ENCODE measurements around the gene KCNB1. TPM values are rescaled to one million over a fixed set of nuclear protein-coding genes. Genes with fewer than 3 reads are reported as not detected.

Gene KCNB1
- total RNA-seq, 1 experiment from 2014 or later, result 0.04 TPM

- peaks cover 50% of the 10 kb centered on the region for H3K27me3 ChIP-seq (ENCODE audit: insufficient read depth, low read depth)
- H3K27ac ChIP-seq, result no peak overlapping the region
- no peak overlapping the region for H3K4me3 ChIP-seq
- no peak for DNase-seq
- TF ChIP-seq EZH2 (IDR thresholded peaks at IDR 0.05; ENCODE audit: low read depth), result no peak
- H3F3A ChIP-seq (ENCODE audit: insufficient read depth, low read depth), result no peaks in the 10 kb centered on the region; the same call in 1 of the 2 replicates
- ChIA-PET CTCF (no interaction called here), POLR2A (ENCODE audit: unreplicated experiment) (no interaction called here)
- H3K9me2 ChIP-seq (ENCODE audit: insufficient read depth), result no peaks in the 10 kb centered on the region
- H4K20me1 ChIP-seq (ENCODE audit: insufficient read depth), result no peaks in the 10 kb centered on the region
- no TSS peak for BruUV-seq (replicated peaks)
- no peak overlapping the region for H3K4me2 ChIP-seq
- no peak overlapping the region for H2AFZ ChIP-seq
- no peaks in the 10 kb centered on the region for H3K36me3 ChIP-seq (ENCODE audit: low read depth)
- H3K79me2 ChIP-seq (ENCODE audit: low read depth), result no peaks in the 10 kb centered on the region
- H3K4me1 ChIP-seq (replicated peaks; ENCODE audit: insufficient read depth), result no peaks in the 10 kb centered on the region
- H3K9me3 ChIP-seq (ENCODE audit: insufficient read depth, low read depth), result no peaks in the 10 kb centered on the region
- intact Hi-C loops (cut with micrococcal nuclease; ENCODE audit: unreplicated experiment), result no loop called here
These were observed 49.9 kb downstream of the KCNB1 start for GRCh38 chr20:49432550-49432949.

- no peak overlapping the region for H3K27ac ChIP-seq
- H3K79me2 ChIP-seq (ENCODE audit: low read depth), result no peaks in the 10 kb centered on the region
- H3K36me3 ChIP-seq (ENCODE audit: low read depth), result no peaks in the 10 kb centered on the region
- no peak for TF ChIP-seq EZH2 (IDR thresholded peaks at IDR 0.05; ENCODE audit: low read depth)
- no peak for TF ChIP-seq CTCF (conservative IDR thresholded peaks at IDR 0.05)
- DNase-seq, result no peak
- no peak overlapping the region for H3K4me2 ChIP-seq
- no peaks in the 10 kb centered on the region for H3K4me1 ChIP-seq (replicated peaks; ENCODE audit: insufficient read depth)
- no peaks in the 10 kb centered on the region; the same call in 1 of the 2 replicates for H3F3A ChIP-seq (ENCODE audit: insufficient read depth, low read depth)
- no TSS peak for BruUV-seq (replicated peaks)
- intact Hi-C loops (cut with micrococcal nuclease; ENCODE audit: unreplicated experiment), result no loop called here
- ChIA-PET CTCF (no interaction called here), POLR2A (ENCODE audit: unreplicated experiment) (no interaction called here)
- no peaks in the 10 kb centered on the region for H3K9me2 ChIP-seq (ENCODE audit: insufficient read depth)
- H3K9me3 ChIP-seq (ENCODE audit: insufficient read depth, low read depth), result no peaks in the 10 kb centered on the region
- peaks cover 43% of the 10 kb centered on the region for H3K27me3 ChIP-seq (ENCODE audit: insufficient read depth, low read depth)
- no peak overlapping the region for H2AFZ ChIP-seq
- H4K20me1 ChIP-seq (ENCODE audit: insufficient read depth), result no peaks in the 10 kb centered on the region
- H3K4me3 ChIP-seq, result no peak overlapping the region
These were observed 51.1 kb downstream of the KCNB1 start for GRCh38 chr20:49431329-49431728.

GRCh38 chr20:49430320-49430719 lies 52.1 kb downstream of the KCNB1 start:
- Histone ChIP-seq H3K4me1 (replicated peaks; ENCODE audit: insufficient read depth) (no peaks in the 10 kb centered on the region), H3K9me2 (ENCODE audit: insufficient read depth) (no peaks in the 10 kb centered on the region), H3K79me2 (ENCODE audit: low read depth) (no peaks in the 10 kb centered on the region), H3K27ac (no peak overlapping the region), H3F3A (ENCODE audit: insufficient read depth, low read depth) (no peaks in the 10 kb centered on the region; the same call in 1 of the 2 replicates), H3K4me3 (no peak overlapping the region), H3K27me3 (ENCODE audit: insufficient read depth, low read depth) (peaks cover 40% of the 10 kb centered on the region), H4K20me1 (ENCODE audit: insufficient read depth) (no peaks in the 10 kb centered on the region), H3K9me3 (ENCODE audit: insufficient read depth, low read depth) (no peaks in the 10 kb centered on the region), H2AFZ (no peak overlapping the region), H3K36me3 (ENCODE audit: low read depth) (no peaks in the 10 kb centered on the region), H3K4me2 (no peak overlapping the region)
- BruUV-seq (replicated peaks), result no TSS peak
- DNase-seq, result no peak
- CTCF ChIA-PET, result no interaction called here
- POLR2A ChIA-PET (ENCODE audit: unreplicated experiment), result no interaction called here
- intact Hi-C loops (cut with micrococcal nuclease; ENCODE audit: unreplicated experiment), result no loop called here
- TF ChIP-seq CTCF (conservative IDR thresholded peaks at IDR 0.05), result no peak
- TF ChIP-seq EZH2 (IDR thresholded peaks at IDR 0.05; ENCODE audit: low read depth), result no peak

All from PC-9 (cell line).